Measurements from ENCODE around the gene MTREX.

GRCh38 chr5:55410845-55411244, 103.1 kb downstream of the MTREX start:
- TF ChIP-seq EZH2 (IDR thresholded peaks at IDR 0.05; ENCODE audit: low read length) (no peak), CTCF (optimal IDR thresholded peaks at IDR 0.05 in 1 of 3, IDR thresholded peaks at IDR 0.05 in 1 of 3, conservative IDR thresholded peaks at IDR 0.05 in 1 of 3; ENCODE audit: extremely low read depth in 1 of 3, insufficient read depth in 2 of 3, low read length in 3 of 3) (no peak)

All from keratinocyte (primary cell).